ENCODE measurements around the gene ALPP. TPM values are rescaled to one million over a fixed set of nuclear protein-coding genes. Genes with fewer than 3 reads are reported as not detected.
"Not testable (repeated sequence)": the region's sequence is repeated elsewhere in the genome, so short reads cannot be mapped to it uniquely, and the experiment has no call there.

The ALPP gene
- total RNA-seq, 1 donor from 2014 or later: not detected

DNA sequence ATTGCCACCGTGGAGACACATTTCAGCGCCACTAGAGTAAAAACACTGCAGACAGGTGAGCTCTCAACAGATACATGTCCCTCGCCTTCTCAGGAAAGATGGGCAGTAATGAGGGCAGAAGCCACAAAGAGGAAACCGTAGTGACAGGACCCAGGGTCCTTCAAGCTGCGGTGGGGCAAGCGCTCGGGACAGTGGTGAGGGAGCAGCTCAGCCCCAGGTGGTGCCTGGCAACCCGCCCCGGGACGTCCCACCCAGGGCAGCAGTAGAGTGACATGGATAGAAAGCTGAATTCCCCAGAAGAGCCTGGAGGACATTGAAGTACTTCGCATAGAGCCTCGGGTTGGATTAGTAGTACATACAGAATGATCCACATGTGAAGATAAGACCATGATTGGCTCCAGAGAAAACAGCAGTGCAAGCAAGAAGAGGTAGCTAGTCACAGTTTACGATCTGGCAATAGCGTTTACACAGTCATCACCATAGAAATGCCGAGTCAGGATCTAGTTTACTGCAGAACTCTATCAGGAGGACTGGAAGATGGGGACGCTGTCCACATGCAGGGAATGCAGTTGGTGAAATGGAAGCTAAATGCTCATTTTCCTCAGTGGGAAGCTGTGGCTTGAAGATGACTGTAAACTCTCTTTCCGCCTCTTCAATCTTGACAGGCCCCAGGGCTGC, 37.4 kb upstream of the ALPP start:
- DNase-seq (ENCODE audit: low spot score): no peak

DNA sequence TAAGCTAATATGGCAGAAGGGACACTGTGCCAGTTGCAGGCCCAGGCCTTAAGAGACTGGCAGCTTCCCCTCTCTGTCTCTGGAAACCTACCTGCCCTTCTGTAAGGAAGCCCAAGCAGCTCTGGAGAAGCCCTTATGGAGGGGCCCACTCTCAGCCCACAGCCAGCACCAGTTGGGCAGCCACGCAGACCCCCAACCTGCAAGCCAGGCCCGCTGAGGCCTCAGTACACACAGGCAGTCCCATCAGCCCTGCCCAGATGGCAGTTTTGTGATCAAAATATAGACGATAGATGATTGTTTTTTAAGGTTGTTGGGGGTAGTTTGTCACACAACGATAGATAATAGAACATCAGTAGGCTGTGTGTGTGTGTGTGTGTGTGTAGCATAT, 36.8 kb upstream of the ALPP start:
- DNase-seq (ENCODE audit: low spot score): no peak

DNA sequence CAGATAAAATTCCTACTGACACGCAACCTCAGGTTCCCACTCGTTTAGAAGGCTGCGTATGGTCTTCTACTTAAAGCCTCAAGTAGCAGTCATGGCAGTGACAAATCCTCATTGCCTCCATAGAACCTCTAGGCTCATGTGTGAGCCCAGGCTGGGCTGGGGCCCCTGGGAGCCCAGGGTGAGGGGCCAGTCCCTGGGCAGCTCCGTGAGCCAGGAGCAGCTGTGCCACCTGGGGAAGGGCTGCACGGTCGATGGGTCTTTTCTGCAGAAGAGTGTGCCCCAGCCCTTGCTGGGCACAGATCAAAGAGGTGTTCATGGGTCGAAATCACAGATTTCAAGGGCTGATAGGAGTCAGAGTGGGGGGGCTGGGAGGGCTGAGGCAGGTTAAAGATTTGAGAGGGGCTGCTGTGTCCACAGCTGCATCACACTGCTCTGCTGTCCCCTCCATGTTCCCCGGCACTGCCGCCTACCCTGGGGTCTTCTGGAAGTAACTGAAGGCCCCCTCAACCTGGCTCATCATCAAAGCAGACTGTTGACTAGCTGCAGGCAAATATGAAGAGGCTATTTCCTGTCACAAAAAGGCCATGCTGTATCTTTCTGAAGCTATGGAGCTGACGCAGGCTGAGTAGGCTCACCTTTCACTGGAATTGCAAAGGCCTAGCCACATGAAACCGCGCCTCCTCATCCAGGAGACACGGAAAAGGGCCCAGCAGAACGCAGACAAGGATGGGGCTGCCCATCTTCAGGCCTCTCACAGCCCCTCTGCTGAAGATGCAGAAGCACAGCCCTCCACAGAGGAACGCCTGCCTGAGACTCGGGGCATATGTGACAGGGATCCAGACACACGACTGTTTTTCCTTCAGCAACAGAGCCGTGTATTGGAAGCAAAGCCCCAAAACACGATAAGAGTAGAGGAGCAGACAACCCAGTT, 35.7 kb upstream of the ALPP start:
- no peak for DNase-seq (ENCODE audit: low spot score)

DNA sequence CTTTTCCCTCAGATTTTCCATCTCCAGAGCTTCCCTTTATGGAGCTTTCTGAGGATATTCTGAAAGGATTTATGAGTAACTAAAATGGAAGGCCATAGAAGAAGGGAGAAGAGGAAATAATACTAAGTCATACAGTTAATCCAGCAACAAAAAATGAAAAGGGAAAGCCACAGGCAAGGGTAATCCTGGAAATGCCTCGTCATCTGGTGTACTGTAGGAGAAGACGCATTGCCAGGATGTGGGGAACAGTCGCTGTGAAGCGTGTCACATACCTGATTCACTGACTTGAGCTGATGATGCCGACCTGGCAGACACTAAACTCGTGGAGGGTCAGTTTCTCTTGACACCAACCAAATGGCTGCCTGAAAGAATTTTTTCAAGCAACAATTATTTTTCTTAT, 34.7 kb upstream of the ALPP start:
- DNase-seq (ENCODE audit: low spot score): no peak

- DNase-seq (ENCODE audit: low spot score): no peak
Observed at GRCh38 chr2:232345251-232345650, 33.3 kb upstream of the ALPP start.

- no peak for DNase-seq (ENCODE audit: low spot score)
Observed at GRCh38 chr2:232347369-232347768, 31.2 kb upstream of the ALPP start.

DNA sequence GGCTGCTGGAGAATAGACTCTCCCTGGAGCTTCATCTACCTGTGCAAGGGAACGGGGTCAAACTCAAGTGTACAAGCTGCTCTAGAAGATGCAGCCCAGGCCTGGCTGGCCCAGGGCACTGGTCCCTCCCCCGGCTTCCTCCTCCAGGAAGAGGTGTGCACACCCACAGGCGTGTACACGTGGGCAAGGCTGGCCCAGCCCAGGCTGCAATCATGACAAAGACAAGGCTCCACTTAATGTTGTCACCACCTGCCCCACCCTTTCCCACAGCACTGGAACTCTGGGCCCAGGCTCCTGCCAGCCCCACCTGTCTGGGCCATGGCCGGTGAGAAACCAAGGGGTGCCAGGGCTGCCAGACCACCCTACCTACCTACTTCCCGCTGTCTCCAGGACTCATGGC, 29.6 kb upstream of the ALPP start:
- DNase-seq (ENCODE audit: low spot score): no peak

DNA sequence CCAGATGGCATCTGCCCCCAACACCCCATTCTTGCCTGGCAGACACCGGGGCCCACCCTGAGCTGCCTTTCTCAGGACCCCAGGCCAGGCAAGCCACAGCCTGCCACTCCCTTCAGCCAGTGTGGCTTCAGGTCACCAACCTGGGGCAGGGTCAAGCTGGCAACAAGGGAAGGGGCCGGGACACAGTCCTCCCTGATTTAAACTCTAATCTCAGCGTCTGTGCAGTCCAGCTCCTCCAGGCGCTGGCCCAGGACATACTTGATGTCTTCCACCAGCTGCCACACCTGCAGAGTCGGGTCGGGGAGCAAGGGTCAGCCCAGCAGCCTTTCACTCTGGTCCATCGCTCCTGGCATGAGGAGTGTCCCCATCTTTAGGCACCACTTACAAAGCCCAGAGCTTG, 29.0 kb upstream of the ALPP start:
- DNase-seq (ENCODE audit: low spot score): no peak

GRCh38 chr2:232349946-232350635, 28.5 kb upstream of the ALPP start:
- DNase-seq (ENCODE audit: low spot score): no peak

GRCh38 chr2:232350804-232351685, 27.5 kb upstream of the ALPP start:
- no peak for DNase-seq (ENCODE audit: low spot score)

- no peak for DNase-seq (ENCODE audit: low spot score)
Observed at GRCh38 chr2:232351686-232352510, 26.7 kb upstream of the ALPP start.

DNA sequence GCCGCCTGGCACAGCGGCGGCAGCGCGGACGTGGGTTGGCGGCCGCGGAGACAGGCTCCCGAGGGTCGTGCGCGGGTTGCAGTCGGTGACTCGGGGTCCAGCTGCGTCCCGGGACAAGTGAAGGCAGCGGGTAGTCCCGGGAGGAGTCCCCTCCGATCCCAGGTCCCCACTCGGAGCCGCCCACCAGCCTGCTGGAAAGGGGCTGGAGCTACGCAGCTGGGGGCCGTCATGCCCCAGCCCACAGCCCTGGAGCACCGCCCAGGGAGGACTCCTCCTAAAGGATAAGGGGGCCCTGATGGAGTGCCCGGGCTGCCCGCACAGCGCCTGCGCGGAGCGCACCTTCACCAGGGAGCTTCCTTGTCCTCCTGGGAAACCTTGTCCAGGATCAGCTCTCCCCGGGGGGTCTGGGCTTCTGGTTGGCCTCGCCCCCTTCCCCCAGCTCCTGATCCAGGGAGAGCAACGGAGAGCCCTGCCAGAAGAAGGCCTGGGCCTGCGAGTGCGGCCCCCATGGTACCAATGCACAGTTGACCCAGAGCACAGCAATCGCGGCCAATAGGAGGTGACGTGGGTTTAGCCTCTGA, 25.9 kb upstream of the ALPP start:
- no peak for DNase-seq (ENCODE audit: low spot score)

DNA sequence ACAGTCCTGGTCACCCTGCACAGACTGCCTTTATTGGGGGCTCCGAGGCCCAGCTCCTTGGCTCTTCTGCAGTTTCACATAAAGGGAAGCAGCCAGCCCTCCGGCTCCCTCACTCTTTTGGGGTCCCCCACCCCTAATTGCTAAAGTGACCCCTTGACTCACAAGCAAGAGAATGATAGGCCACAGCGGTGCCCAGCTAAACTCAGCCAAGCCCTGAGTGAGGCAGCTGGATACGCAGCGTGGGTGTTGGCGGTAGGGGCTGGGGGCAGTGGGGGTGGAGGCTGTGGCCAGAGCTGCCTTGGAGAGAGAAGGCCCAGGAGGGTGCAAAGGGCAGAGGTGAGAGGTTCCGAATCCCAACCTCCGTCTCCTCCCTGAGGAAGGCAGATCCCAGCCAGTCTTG, 25.5 kb upstream of the ALPP start:
- DNase-seq (ENCODE audit: low spot score): no peak

GRCh38 chr2:232353660-232354059, 24.9 kb upstream of the ALPP start:
- no peak for DNase-seq (ENCODE audit: low spot score)

- no peak for DNase-seq (ENCODE audit: low spot score)
Observed at GRCh38 chr2:232354069-232354468, 24.5 kb upstream of the ALPP start.

- no peak for DNase-seq (ENCODE audit: low spot score)
Observed at GRCh38 chr2:232361646-232362045, 16.9 kb upstream of the ALPP start.

DNA sequence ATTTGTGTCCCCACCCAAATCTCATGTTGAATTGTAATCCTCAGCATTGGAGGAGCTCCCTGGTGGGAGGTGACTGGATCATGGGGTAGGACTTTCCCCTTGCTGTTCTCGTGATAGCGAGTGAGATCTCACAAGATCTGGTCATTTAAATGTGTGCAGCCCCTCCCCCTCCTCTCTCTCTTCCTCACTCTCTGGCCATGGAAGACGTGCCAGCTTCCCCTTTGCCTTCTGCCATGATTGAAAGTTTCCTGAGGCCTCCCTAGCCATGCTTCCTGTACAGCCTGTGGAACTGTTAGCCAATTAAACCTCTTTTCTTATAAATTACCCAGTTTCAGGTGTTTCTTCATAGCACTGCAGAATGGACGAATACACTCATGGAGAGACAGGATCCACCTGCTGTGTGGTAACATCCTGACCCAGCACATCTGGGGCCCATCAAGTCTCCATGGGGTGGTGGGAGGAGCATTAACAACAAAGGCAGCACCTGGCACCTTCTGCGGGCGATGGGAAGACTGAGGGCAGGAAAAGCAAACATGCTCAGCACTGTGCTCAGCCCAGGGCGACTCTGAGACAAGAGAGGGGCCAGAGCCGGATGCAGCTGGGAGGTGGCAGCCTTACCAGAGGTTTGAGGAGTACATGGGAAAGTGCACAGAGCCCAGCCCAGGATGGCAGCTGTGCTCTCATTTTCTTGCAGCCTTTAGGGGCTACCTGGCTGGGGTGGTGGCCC, 16.2 kb upstream of the ALPP start:
- DNase-seq (ENCODE audit: low spot score): no peak

- DNase-seq (ENCODE audit: low spot score): not testable (repeated sequence)
Observed at GRCh38 chr2:232363064-232363783, 15.3 kb upstream of the ALPP start.

Measured in ureter (tissue), 1 donor.